ENCODE measurements around the gene ANKRD9.

Gene ANKRD9

DNA sequence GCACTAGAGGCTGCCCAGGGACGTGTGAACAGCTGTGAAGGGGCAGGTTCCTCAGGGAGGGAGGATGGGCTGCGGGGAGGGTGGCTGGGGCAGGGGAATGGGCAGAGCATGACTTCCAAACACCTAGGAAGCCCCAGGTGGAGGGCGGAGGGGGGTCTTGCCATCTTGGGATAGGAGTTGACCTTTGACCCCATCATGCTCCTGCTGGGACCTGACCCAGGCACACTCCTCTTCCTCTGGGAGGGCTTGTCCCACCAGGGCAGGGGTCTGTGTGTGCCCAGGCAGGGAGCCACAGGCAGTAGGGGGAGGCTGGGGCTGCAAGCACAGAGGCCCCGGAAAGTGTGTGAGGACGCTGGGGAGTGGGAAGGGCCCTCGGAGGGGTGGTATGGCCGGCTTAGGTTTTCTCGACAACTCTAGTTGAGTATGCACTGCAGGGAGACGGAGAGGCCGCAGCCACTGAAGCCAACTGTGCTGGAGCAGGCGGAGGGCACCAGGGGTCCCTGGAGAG, 3.3 kb upstream of the ANKRD9 start:
- peak; percentile 39 for DNase-seq

DNA sequence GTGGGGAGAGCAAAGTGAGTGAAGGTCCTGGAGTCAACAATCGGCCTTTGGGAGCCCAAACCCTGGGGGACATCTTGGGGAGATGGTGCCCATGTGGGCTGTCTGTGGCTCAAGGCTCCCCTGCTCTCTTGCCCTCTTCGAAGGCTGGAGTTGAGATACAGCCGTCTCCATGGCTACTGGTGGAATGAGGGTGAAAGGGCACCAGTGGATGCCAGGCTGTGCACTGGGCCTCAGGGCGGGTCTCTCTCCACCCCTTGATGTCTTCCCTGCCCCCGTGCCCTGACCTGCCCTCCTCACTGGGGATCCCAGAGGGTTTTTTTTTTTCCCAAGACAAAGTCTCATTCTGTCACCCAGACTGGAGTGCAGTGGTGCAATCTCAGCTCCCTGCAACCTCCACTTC, 2.0 kb upstream of the ANKRD9 start:
- DNase-seq: no peak

DNA sequence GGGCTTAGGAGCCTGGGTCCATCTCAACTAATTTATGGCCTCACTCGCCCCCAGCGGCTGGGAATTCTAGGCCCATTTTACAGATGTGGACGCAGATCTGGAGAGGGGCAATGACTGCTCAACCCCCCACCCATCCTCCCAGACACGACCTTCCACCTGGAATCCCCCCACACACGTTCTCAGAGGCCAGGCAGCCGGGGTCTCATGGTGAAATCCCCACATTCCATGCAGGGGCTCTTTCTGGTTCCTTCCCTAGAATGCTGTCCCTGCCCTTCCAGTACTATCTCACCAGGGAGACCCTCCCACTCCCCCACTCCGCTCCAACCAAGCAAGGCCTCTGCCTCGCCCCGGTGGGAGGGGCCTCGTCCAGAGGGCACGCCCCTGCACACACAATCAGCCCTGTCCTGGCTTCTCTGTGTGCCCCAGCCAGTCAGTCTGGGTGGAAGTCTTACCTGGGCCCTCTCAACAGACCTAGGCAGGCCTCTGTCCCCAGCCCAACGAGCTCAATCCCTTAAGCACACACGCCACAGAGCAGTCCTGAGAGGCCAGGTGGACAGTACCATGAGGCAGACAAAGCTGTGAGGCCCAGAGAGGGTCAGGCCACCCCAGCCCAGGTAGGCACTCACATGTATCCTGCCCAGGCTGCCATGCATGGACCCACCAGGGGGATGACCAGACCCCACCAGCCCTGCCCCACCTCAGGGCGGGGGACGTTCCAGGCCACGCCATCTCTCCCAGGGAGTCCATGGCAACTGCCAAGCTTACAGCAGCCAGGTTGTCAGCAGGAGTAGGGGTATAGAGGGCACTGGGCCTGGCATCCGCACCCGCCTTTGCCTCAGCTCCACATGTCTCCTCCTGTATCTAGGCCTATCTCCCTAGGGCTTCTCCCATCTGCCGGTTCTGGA, 1.3 kb upstream of the ANKRD9 start:
- DNase-seq: no peak

DNA sequence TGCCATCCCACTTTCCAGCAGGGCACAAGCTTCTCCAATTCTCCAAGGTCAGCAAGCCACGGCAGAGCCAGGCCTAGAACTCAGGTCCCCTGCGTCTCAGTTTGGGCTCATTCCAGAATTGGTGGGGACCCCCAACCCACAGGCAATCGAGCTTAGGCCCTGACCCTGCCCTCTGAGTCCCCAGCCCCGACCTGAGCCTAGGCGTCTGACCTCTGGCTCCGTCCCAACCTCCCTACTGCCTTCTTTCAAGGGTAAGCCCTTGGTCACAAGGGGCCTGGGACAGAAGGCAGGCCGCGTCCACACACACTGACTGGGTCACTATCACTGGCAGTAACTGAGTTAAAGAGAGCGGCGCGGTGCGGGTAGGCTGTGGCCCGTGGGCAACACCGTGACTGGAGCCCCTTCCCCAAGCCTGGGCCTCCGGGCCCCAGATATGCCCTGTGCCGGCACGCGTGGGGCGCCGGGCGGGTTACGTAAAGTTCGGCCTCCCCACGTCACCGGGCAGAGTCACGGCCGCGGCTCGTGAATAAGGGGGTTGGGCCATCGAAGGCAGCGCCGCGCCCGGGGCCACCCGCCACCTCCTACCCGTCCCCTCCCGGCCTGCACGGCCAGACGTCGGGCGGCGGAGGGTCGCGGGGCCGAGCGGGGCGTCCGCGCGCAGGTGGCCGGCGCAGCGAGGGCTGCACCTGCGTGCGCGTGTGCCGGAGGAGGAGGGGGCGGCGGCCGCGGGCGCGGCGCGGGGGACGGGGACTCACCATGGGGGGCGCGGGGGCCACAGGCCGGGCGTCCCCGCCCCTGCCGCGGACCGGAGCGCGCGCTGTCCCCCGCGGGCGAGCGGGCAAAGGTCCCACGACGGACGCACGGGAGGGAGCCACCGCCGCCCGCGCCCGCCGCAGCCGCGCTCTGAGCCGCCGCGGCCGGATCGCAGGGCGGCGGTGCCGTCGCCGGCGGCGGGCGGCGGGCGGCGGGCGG, 516 bp downstream of the ANKRD9 start:
- DNase-seq: peak; percentile 67

DNA sequence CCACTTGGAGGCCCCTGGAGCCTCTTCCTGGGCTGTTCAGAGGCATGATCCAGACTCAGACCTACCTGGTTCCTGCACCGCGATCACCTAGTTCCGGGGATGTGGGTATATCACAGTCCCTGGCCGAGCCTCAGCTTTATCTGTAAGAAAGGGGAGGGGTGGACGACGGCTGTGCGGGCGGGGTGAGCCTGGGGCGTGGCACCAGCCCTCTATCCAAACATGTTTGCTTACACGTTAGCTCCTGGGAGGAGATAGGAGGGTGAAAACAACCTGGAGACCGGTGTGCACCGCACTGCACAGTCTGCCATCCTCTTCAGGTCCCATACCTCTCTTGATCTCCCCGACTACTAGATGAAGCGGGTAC, 1.2 kb downstream of the ANKRD9 start:
- no peak for DNase-seq

DNA sequence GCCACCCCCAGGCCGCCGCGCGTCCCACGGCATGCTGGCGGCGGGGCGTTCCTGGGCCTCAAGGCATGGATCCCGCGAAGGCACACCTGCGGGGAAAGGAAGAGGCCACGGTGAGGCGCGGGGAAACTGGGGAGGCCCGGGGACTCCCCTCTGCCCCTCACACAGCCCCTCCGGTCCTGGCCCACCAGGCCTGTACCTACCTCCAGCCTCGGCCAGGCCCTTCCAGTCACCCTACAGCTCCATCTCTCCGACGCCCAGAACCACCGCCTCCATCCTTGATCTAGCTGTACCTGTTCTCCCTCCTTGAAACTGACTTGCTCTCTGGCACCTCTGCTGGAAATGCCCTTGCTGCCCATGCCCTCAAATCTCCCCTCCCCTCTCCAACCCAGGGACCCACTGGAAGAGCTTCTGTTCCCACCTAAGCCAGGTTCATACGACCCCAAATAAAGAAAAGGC, 1.7 kb downstream of the ANKRD9 start:
- DNase-seq: no peak

DNA sequence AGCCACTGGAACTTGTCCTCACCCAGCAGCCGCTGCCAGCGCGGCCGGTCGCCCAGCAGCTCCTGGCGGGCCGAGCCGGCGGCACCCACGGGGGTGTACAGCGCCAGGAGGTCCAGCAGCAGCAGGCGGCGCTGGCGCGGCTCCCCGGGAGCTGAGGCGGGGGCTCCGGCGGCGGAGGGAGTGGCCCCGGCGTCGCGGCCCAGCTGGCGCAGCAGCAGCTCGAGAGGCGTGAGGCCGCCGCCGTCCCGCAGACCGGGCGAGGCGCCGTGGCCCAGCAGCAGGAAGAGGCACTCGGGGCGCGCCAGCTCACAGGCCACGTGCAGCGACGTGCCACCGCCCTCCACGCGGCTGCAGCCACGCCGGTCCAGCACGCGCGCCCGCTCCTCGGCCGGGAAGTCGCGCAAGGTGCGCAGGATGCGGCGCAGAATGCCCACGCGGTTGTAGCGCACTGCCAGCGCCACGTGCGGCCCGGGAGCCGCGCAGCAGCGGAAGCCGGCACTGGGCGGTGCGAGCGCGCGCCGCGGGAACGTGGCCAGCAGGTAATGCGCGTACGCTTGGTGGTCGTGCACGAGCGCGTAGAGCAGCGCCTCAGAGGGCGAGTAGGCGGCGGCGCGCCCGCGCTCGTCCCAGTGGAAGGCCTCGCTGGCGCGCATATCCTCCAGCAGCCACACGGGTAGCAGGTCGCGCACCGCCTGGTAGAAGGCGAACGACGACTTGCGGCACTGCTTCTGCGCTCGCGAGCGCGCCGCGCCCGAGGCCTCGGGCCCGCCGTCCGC, 2.3 kb downstream of the ANKRD9 start:
- no peak for DNase-seq

DNA sequence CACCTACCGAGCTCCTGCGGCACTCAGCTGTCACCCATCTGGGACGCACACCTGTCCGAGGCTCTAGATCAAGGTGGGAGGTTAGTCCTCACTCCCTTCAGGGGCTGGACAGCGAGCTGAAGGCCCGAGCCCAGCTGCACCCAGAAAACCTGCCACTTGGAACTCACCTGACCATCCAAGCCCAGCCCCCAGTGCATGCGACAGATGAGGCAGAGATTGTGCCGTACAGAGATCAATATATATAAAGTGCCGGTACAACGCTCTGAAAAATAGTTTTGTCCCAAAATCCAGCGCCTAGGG, 3.0 kb downstream of the ANKRD9 start:
- no peak for DNase-seq

DNA sequence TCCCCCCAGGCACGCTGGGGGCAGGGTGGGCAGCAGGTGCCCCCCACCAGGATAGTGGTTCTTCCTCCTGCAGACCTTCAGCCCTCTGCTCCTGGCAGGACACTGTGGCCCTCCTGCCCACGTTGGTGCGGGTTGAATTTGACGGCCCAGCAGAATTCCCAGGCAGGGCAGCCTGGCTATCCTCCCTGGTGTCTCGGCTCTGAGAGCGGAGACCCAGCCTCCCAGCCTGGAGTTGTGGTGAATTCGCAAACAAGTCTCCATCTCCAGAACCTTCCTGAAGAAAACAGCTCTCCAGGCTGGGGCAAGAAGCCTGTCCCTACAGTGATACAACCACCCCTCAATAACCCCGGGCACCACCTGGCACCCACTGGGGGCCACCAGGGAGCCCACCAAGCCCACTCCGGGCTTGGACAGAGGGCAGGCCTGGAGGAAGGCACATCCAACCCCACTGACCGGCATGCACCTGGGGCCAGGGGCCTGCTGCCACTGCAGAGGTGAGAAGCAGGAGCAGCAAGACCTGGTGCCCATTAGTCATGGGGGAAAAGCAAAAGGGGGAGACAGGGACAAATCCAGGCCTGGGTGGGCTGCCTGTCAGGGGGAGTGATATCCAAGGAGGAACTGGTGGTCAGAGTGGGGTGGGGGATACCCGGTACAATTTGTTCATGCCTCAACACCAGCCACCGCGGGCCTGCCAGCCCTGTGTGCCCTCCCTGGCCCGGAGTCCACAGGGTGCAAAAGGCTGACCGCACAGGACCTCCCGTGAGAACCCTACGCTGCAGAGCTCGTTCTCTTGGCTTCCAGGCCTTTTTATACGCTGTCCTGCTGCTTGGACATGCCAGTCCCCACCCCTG, 3.6 kb downstream of the ANKRD9 start:
- no peak for DNase-seq

DNA sequence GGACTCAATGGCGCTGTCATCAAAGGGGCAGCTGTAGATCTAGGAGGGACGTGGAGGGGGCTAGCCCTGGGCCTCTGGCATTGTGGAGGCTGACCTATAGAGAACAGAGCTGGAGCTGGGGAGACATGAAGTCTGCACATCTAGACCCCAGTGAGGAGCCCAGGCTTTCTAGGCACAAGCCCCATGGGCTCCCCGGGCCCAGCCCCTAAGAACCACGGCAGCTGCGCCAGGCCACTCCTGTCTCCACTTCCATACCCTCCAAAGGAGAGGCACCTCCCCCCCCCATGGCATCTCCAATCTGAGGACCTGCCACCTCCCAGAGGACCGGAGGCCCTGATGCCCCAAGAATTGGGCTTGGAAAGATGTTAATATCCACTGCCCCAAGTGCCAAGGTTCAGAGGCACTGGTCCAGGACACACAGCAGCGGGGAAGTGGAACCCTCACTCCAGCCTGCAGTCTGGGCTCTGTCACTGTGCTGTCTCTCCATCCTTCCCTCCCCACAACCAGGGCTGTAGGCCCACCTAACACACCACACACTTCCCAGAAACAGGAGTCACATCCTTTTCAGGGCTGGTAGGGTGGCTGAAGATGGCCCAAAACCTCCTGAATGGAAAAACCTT, 4.5 kb downstream of the ANKRD9 start:
- no peak for DNase-seq

DNA sequence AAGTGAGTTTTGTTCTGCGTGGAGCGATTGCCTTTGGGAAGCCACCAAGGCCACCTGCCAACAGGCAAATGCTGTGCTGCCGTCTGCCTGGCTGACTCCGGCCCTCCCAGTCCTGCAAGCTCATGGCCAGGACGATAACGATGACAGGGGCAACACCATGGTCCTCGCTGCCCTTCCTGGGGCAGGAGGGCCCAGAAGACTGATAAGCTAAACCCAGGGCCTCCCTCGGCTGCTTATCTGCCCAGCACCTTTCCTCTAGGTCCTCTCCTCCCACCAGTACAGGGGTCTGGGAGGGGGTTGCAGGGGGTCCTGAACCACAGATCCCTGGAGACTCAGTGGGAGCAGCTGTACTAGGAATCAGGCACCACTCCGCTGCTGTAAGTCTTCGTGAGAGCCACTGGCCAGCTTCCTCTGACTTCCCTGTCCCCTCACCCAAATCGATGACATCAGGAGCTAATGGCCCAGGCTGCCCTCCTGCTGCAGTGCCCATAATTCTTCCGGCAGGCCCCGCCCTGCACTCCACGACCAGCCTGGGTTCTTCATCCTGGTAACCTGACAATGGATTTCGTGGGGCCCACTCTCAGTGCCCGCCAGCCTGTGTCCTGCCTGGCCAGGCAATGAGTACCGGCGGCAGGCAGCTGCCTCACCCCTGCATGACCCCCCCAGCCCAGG, 5.1 kb downstream of the ANKRD9 start:
- no peak for DNase-seq

DNA sequence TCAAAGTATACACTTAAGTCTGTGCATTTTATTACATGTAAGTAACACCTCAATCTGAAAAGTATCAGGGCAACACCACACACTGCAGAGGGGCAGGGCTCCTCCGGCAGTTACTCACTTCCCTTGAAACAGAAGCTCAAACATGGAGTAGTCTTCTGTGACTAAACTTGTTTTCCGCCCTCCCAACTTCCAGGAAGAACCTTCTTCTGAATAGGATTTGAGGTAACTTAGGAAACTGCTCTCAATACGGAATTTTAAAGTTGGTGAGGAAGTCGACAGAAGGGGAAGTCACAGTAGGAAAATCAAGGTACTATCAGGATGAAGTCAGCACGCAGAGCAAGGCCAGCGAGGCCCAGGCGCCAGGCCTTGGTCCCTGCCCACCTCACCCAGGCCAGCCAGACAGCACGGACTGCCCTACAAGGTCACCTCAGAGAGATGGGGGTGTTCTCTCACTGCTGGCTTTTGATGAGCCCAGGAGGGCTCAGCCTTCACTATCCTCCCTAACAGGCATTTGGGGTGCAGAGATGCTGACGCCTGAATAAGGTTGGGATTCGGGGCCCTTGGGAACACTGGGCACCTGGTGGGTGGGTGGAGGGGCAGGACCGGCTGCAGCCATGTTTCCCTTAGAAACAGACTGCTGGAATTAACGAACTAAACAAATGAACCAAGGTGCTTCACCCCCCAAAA, 5.8 kb downstream of the ANKRD9 start:
- no peak for DNase-seq

DNA sequence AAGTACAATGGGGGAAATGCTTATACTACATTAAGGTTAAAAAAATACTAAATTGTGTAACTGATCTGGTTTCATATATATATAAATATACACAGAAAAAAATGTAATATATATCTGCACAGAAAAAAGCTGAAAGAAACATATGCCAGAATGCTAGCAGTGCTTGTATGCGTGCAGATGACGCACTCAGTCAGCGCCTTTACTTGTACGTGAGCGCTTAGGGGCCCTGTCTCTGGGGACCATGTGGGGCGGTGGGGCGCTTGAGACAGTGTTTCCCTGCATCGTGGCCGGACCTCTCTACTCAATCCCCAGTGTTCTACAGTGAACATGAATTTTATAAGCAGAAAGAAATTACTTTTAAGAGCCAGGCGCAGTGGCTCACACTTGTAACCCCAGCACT, 7.0 kb downstream of the ANKRD9 start:
- DNase-seq: peak; percentile 38

DNA sequence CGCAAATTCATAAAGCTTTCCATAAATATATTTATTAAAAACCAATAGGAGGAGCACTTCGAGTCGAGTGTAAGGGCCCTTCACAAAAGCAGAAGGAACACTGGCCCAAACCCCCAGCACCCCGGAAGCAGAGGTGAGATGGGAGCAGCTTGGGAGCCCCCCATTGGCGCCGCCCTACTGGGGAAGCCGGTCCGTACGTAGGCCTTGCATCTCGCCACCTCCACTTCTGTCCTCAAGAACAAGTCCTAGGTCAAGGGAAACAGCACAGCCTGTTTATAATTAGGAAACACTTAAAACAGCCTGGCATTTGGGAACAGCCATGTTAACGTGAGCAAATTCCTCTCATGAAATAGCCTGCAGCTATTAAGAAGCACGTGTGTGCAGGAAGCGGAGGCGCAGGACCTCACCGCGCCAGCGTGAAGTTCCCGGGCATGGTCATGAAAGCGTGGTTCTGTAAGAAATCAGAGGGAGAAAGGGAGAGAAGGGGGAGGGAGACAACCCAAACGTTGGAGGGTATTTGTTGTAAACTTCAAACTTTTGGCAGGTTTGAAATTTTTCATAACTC, 7.7 kb downstream of the ANKRD9 start:
- DNase-seq: no peak

DNA sequence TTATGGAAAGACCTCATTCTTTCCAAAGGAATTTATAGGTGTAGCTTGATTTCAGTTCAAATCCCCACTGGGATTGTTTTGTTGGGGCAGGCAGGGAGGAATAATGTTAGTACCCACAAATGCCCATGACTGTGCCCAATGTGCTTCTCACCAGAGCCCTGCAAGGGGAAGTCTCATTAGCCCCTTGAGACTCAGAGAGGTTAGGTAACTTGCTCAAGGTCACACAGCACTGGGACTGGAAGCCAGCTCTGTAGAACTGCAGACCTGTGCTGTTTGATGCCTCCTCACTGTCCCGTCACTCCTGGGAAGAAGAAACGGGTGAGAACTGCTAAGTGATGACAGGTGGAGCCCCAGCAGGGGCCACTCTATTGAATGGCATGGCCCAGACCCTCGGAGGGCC, 8.9 kb downstream of the ANKRD9 start:
- DNase-seq: peak; percentile 35

DNA sequence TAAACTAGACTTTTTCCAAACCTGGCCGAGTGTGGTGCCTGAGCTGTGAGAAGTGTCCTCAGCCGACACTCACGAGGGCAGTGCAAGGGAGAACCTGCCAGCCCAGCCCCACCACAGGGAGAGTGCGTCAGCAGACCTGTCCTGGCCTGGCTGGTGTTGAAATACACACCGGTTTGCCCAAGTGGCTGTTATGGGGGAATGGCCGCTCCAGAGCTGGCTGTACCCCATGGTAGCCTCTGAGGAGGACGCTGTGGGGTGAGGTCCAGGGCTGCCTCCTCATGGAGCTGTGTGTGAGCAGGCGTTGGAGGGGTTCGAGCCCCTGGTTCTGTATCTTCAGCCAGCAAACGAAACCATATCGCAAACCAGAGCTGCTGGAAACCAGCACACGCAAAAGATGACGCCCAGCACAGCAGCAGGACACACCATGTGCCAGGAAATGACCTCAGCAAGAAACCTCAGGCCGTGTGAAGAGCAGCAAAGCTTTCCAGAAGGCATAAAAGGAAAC, 9.4 kb downstream of the ANKRD9 start:
- peak; percentile 71 for DNase-seq

DNA sequence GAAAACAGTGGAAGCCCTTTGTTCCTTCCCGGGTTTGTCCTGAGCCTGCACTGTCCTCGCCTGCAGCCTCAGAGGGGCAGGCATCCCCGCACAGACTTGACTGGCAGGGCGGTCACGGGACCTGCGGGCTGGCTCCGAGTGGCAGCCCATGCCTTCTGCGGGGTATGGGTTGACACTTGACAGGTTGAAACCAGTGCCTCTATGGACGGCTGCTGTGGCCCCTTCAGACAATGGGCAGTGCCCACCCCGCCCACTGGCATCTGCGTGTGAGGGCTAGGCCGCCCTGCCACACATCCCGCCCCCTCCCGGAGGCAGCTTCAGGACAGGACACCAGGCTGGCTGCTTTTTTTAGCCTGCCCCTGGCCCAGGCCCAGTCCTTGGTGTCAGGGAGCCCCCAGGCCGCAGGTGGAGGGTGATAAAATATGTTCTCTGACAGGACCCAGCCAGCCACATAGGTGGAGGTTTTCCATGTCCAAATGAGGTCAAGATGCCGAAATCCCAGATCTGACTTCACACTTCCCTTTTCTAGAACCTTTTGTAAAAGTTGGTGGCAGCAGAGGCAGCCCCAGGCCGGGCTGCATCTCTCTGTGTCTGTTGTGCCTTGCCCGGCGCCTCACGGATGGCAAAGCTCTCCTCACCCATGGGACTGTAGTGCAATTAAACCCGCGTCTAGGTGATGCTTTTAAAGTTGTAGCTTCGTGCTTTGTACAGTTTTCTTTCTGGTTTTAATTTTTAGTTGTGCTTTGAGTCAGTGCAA, 10.0 kb downstream of the ANKRD9 start:
- DNase-seq: peak; percentile 41

DNA sequence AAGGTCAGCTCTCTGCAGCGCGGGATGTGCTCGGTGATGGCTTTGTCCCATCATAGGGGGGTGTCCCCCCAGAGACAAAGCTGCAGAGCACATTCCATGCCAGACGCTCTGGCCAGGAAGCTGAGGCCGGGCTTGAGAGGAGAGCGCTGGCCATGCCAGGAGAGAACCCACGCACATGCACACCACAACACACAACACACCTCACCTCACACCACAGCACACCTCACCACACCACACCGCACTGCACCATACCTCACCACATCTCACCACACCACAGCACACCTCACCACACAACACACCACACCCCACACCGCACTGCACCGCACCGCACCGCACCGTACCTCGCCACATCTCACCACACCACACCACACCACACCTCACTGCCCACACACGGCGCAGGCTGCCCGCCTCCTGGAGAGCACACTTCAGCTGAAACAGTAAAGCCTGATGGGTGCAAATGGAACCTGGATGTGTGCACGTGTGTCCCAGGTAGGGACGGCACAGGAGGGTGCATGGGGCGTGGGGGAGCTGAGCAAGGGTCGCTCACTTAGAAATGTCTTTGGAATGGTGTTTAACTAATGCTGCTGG, 10.8 kb downstream of the ANKRD9 start:
- no peak for DNase-seq
